GM21528 (cell line): ENCODE data around the gene SLC30A2.

ENCODE experiments used
- ATAC-seq: cut with Tn5 transposase; IDR thresholded peaks from one replicate; pipeline ENCODE4 v1.9.1; 2021; ENCODE audit warnings: mild to moderate bottlenecking, moderate library complexity; ENCODE audit not compliant: unreplicated experiment, low FRiP score

The SLC30A2 gene

DNA sequence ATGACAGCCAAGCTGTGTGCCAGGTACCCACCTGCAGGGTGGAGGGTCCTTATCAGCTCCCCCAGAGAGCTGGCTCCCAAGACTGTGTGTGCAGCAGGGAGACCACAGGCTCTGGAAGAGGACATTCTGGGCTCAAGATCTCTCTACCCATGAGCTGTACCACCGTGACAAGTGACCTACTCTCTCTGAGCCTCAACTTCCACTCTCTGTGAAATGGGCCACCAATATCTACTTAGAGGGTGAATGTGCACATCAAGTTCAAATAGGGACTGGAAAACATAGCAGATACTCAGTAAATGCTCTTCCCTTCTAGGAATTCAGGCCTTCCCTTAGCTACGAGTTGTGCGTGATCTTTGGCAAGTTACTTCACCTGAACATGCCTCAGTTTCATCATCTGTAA lies 1.5 kb downstream of the SLC30A2 start:
- ATAC-seq: no peak

DNA sequence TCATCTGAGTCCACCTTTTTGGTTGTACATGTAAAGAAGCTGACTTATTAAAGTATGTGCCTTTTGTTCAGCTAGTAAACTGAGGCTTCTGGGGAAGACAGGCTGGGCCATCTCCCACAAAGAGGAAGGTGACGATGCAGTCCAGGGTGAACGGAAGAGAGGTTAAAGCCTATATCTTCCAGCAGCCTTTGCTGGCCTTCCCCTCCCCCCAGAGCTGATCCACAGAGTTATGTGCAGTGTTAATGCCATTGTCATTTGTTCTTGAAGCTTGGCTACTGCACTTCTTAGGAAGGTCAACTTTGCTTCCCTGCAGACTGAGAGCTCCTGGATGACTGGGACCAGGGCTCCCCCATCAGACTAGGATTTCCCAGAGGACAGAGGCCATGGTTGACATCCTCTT lies 2.2 kb downstream of the SLC30A2 start:
- no peak for ATAC-seq

DNA sequence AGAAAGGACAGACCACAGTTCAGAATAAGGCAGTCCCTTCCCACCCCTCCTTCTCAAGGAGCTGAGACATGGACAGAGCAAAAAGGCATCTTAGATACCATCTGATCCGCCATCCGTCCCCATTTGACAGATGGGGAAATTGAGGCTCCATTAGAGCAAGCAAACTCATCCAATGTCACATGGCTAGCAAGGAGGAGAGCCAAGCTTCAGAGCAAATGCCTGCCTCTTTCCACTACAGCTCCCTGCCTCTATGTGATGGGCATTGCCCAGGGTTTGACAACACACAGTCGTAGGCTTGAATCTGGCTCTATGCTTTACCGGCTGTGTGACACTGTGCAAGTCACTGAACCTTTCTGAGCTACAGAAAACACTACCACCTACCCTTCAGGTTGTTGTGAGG lies 3.9 kb downstream of the SLC30A2 start:
- ATAC-seq: no peak

DNA sequence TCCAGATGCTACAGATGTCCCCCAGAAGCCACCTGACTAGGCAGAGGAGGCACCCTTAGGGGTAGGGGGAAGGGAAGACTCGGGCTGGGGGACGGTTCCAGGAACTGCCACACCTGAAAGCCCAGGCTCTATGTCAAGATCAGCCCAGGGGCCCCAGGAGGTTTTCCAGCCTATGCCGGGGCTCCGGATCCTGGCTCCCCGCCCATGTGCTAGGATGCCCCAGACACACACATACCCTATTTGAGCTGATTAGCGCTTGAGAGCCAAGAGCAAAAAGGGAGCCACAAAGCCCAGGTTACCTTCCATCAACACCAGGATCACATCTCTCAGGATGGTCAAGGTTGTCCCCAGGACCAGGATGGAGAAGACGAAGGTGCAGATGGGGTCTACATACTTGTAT lies 4.5 kb downstream of the SLC30A2 start:
- no peak for ATAC-seq

DNA sequence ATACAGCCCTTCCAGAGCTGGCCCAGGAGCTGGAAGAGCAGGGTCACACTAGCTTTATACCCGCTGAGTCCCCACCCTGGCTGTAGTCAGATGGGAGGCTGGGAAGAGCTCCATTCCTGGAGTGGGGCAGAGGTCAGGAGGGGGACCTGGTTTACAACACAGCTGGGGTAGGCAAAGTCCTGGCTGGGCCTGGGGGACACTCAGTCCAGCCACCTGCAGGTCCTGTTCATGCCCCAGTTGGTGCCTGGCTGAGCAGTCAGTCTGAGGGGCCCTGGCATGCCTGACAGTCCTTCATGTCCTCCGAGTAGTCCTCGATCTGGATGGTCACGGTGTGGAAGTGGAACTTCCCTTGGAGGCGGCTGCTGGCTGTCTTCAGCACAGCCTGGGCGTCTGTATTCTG lies 7.0 kb downstream of the SLC30A2 start:
- ATAC-seq: no peak

DNA sequence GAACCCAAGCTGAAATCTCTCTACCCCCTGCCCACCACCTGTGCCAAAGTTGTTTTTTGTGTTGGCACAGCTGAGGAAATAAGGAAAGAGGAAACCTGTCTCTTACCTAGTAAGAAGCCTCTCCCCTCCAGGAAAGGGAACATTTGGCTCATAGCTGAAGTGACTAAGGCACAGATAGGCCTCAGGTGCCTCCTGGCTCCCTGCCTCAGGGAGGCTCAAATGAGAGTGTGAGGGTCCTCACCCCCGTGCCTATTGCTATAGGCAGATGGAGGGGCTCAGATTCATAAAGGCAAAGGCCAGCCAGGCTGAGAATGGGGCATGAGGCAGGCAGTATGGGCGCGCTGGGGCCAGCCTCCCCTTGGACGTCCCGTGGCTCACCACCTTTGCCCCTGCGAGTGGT lies 7.4 kb downstream of the SLC30A2 start:
- ATAC-seq: no peak

DNA sequence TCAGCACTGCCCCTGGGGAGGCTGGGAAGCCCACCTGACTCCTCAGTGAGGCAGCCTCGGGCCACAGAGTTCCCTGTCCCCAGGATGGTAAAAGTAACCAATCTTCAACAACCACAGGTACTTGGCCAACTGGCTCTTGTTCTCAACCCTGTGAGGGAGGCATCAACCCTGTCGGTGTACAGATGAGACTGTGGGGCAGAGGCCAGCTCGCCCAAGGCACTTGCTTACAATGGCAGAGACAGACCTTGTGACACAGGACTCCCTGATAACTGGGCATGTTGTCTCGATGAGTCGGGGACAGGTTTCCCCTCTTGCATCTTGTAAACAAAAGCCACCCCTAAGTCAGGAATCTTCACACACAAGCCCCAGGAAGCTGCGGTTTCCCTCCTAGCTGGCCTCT lies 8.0 kb downstream of the SLC30A2 start:
- no peak for ATAC-seq

DNA sequence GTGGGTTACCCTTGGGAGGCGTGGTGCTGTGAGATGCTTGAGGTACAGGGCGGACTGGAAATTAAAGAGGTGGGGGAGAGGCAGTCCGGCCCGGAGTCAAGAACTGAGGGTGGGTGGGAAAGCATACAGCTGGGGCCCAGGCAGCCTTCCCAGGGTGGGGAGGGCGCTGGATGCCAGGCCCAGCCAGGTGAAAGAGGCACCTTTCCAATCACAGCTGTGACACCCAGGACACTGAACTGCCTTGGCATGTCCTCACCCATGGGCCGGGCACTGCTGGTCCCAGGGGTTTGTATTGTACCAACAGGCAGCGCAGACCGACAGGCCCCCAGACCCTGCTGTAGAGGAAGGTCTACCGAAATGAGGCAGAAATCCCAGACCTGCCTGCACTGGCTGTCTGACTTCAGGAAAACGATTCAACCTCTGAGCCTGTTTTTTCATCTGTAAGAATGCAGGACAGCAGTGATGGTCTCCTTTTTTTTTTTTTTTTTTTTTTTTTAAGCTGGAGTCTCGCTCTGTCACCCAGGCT lies 9.1 kb downstream of the SLC30A2 start:
- no peak for ATAC-seq

DNA sequence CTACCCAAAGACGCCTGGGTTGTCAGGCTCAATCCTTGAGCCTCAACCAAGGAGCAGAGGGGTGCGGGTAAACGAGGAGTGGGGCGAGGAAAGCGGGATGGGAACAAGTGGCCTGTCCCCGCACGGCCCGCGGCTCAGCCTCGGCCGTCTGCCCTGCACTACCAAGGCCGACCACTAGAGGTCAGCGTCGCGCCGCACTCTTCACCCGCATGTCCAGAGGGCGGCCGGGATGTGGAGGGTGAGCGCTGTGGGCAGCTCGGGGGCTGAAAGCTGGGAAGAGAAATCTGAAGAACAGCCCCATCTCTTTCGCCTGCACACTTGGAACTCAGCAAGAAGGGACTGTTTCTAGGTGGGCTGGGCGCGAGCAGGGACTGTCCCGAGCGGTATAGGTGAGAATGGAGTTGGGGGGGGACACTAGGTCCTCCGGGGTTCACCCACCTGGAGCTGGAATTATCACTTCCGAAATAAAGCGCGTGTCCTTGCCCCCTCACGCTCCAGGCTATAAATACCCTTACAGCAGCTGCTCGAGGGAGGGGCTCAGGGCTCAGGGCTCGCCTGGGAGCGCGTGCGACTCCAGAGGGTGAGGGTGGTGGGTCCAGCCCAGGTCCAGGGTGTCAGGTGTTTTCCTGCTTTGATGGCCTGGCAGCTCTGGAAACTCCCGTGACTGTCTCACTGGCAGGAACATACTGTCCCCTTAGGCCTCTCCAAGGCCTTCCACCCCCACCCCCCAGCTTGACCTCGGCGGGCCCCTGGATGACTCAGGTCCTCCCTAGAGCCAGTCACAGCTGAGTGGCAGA lies 9.8 kb downstream of the SLC30A2 start:
- peak; percentile 71 for ATAC-seq

DNA sequence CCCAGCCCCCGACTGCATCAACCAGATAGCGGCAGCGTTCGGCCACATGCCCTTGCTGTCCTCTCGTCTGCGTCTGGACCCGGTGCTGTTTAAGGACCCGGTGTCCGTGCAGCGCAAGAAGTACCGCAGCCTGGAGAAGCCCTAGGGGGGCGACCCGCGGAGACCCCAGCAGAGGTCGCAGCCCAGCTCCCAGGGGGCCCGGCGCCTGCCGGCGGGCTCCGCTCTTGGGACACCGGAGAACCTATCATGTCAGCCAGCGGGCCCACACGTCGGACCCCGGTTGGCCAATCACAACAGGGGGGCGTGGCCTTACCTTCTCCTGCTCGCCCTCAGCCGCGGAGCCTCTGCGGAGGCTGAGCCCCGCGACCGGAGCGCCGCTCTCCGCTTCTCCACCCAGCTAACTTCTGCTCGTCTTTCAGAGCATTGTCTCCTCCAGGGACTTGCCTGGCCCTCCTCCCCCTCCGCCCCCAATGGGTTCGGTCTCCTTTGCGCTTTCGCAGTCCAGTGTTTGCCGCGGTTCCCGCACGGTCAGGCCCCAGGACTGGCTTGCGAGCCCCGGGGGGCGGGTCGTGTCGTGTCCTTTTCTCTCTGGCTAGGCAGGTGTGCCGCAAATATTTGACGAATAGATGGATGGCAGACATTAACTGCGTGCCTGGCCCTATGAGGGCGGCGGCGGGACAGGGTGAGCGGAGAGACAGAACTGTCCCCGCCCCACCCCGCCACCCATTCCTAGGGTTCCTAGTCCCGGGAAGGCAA lies 10.5 kb downstream of the SLC30A2 start:
- ATAC-seq: peak; percentile 89

DNA sequence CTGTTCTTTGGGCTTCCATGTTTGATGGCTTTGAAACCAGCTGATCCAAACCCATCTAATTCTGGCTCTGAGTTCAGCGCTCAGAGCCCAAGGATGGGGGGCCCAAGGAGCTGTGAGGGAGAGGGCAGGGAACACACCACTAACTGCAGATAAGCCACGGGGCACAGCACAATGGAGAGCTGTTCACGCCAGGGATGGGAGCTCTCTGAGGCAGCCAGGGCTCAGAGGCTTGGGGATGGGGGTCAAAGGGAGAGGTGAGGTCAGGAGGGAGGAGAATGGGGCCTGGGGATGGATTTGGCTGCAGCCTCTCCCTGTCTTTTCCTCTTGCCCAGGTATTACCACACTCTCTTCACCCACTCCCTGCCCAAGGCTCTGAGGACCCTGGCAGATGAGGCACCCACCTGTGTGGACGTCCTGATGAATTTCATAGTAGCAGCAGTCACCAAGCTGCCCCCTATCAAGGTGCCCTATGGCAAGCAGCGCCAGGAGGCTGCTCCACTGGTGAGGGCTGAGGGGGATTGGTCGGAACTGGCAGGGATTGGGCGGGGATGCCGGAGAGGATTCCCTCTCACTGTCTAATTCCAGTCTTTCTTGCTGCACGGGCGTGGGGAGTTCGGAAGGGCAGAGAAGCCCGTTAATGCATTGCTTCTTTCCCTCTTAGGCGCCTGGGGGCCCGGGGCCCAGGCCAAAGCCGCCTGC lies 11.3 kb downstream of the SLC30A2 start:
- no peak for ATAC-seq

DNA sequence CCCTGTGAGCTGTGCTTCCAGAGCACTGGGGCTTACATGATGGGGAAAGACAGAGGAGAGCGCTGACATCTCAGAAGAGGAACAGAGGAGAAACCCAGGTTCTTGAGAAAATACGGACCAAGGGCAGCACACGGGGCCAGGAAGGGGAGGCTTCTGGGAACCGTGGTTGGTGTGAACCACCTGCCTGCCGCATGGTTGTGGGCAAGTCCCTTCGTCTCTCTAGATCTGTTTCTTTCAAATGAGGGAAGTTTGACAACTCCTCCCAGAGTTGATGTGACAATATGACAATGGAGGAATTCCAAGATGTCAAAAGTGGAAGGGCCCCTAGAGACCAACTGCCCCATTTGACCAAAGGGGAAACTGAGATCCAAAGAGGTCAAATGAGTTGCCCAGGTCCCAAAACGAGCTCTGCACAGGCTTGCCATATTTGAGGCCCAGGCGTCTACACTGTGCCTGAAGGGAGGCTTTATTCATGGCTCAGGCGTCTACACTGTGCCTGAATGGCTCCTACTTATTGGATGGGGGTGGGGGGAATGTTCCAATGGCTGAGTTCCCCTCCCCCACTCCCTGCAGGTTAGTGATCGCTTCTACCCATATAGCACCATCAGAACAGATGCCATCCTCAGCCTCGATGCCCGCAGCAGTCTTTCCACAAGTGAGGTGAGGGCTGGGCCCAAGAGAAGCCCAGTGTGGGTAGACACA lies 13.1 kb downstream of the SLC30A2 start:
- no peak for ATAC-seq

DNA sequence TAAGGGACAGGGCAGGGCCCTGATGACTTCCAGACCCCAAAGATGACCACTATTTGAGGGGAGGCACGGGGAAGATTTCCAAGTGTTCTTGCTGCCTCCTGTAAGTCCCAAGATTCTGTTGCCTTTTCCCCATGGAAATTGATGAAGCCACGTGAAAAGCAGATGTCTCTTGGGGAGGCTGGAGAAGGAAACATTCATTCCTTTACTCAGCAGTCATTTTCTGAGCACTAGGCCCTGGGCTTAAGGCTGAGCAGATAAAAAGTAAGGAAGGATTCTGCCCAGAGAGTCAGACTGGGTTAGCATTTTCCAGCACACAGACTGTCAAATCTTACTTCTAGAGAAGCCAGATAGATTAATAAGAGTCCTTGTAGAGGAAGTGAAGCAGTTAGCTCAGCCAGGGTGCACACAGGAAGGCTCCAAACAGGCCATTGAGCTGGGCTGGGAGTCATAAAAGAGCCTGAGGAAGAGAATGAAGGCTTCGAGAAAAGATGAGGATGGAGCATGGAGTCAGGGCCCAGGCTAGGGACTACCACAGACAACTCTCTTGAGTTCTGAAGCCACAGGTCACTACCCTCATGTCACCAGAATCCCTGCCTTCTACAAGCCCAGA lies 14.2 kb downstream of the SLC30A2 start:
- ATAC-seq: no peak

DNA sequence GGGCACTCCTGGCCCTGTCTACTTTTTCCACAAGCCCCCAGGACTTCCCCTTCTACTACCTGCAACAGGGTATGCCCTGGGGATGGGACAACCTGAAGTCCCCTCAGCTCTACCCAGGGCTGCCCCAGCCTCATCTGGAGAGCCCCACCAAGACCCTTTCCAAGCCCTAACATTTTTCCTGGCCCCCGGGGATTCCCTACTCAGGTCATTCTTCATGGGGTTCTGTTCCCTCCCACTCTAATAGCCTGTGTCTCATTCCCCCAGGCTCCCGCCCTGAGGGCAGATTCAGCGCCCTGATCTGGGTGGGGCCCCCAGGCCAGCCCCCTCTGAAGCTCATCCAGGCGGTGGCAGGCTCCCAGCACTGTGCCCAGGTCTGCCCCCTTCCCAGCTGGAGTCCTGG lies 14.7 kb downstream of the SLC30A2 start:
- ATAC-seq: no peak

DNA sequence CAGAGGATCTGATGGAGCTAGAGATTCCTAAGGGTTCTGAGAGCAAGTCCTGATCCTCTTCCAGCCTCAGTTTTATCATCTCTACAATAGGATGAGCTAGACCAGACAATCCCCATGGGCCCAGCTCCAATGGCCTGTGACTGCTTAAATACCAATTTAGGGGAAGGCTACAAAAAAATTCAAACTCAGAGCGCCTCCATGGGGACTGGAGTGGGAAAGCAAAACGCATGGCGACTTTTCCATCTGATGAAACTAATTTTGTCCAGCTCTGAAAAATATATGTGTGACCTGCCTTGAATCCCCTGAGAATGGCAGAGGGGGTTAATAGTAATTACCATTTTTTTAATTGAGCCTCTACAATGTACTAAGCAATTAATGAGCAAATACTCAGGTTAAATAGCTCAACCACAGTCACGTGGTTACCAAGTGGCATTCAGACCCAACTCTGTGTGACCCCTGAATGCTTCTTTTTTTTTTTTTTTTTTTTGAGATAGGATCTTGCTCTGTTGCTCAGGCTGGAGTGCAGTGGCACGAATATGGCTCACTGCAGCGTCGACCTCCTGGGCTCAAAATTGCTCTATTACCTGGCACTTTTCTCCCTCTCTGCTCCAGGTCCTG lies 15.9 kb downstream of the SLC30A2 start:
- ATAC-seq: no peak

DNA sequence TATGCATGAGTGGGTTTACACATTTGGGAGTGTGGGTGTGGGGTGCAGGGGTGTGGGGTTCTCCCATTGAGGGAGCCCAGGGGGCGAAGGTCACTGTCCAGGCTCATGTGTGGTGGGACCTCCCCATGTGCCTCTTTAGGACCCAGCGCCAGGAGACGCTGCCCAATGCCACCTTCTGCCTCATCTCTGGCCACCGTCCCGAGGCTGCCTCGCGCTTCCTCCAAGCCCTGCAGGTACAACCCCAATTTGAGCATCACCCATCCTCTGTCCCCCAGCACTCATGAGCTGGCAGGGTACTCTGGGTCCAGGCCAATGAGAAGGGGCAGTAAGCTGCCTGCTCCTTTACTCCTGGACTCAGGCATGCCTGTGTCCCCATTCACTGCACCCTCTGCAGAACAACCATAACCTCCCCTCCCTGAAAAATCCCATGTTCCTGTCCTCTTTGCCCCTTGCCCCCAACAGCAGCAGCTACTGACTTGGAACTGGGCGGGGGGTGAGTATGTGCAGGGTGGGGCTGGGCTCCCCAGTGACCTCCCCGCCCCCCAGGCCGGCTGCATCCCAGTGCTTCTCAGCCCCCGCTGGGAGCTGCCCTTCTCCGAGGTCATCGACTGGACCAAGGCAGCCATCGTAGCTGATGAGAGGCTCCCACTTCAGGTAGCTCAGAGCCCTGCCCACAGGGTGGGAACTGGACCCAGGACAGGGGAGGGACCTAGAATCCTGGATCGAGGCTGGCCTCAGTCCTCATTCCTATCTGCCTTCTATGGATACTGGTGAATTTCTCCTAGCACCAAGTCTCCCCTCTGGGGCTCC lies 16.7 kb downstream of the SLC30A2 start:
- ATAC-seq: no peak

DNA sequence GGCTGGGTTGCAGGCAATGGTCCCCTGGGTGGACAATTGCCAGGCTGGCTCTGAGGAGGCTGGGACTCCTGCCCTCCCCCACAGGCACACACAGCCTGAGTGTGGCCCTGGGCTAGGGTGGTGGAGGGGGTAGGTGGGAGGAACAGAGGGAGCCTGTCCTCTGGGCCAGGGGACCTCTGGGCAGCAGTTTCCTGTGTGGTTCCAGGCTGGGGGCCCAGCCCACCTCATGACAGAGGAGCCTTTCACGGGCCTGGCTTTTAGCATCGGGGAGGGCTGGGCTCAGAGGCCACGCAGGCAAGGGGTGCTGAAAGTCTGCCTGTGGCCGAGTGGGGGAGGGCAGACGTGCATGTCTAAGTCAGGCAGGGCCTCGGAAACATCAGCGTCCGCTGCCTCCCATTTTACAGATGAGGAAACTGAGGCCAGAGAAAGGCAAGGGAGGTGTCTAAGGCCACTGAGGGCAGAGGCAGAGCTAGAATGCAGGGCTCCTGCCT lies 17.4 kb downstream of the SLC30A2 start:
- ATAC-seq: no peak

DNA sequence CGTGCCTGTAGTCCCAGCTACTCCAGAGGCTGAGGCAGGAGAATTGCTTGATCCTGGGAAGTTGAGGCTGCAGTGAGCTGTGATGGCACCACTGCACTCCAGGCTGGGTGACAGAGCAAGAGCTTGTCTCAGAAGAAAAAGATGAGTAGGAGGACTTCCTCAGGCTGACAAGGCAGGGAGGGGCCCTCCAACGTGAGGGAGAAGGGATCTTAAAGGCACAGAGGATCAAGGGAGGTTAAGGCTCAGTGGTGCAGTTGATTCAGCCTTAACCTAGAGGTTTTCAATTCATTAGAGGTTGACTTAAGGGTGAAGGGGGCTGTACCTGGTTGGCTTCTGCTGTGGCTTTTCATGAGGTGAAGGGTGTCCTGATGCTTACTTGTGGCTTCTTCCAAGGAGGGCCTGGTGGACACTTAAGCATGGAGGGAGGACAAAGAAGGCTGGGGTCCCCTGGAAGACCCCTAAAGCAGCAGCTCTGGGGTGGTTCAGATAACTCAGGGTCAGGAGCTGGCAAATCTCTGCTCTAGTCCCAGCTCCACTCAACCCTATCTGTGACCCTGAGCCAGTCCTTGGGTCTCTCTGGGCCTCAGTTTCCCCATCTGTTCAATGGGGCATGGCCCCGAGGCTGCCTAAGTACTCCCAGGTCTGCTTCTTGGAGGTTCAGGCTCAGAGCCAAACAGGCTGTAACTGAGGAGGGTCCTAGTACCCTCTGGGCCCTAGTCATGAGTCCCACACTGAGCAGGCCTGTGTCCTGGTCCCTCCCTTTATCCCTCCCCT lies 18.0 kb downstream of the SLC30A2 start:
- no peak for ATAC-seq
